ENCODE data around the gene RAB6A.

Gene RAB6A

DNA sequence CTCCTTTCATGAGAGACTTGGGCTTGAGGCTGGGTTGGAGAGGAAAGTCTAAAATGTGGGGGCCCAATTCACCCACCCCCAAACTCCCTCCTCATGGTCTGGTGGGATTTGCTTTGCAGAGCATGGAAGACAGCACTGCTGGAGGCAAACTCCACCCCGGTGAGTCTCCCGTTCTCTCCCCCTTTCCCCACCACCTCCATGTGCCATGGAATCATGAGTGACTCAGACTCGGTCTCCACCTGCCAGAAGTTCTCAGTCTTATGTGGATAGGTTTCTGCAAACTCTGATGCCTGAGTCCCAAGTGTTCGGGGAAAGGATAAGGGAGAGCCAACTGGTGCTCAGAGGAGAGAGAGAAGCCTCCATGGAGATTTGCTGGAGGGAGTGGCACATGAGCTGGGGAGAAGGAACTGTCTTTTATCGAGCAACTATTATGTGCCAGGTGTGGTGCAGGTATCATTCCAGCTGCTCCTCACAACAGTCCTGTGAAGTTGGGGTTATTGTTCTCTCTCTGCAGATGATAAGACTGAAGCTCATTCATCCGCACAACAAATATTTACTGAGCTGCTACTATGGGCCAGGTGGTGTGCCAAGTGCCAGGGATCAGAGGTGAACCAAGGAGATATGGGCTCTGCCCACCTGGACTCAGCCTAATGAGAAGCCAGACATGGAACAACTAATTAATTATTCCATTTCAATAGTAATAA lies 107.9 kb downstream of the RAB6A start:
- DNase-seq (ENCODE audit: low read depth) = no peak

DNA sequence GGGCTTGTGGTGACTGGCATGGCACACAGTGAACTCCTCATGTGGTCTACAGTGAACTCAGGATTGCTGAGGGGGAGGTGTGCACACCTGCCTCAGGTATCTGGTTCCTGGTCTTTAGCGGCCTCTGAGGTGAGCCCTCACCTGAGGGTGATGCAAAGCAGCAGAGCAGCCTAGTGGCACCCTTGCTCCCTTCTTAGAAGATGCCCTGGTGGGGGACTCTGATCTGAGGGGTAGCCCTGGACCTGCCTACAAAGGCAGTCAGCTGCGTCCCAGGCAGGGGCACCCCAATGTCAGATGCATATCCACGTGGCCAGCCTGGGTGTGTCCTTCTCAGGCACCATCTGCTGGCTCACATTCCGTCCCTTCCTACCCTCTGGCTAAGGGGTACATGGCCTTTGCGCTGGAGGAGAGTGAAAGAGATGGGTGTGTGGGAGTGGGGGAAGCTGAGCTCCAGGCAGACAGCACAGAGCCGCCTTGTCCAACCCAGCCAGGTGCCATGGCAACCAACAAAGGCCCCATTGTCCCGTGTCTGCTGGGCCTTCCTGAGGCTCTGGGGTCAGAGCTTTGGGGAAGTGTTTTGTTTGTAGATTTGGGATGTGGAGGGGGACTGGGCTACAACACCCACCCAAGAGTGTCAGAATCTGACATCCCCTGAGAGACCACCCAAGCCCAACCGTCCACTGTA lies 108.7 kb downstream of the RAB6A start:
- no peak for DNase-seq (ENCODE audit: low read depth)

DNA sequence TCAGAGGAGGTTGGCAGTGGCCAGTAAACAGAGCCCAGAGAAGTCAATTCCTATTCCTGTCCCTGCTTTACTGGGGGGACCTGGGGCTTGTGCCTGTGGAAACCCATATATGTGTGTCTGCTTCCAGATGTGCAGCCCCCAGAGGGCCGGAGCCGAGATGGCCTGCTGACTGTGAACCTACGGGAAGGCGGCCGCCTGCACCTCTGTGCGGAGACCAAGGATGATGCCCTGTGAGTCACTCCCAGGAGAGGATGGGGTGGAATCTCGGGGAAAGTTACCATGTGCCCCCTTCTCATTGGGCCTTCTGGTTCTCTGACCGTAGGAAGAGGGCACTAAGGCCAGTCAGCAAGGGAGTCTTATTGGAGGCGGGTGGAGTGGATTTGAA lies 109.2 kb downstream of the RAB6A start:
- DNase-seq (ENCODE audit: low read depth) = no peak

DNA sequence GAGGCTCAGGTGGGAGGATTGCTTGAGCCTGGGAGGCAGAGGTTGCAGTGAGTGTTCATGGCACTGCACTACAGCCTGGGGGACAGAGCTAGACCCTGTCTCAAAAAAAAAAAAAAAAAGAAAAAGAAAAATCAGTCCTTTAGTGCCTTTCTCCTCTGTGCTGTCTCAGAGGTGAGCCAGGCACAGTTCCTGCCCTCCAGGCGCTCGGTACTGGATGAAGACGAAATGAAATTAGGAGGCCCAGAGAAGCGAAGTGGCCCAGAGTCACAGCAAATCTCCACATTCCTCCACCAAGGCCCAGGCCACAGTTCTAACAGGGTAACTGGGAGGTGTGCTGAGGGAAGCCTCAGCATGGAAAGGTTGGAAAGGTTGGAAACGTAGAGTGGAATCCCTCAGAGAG lies 109.6 kb downstream of the RAB6A start:
- no peak for DNase-seq (ENCODE audit: low read depth)

DNA sequence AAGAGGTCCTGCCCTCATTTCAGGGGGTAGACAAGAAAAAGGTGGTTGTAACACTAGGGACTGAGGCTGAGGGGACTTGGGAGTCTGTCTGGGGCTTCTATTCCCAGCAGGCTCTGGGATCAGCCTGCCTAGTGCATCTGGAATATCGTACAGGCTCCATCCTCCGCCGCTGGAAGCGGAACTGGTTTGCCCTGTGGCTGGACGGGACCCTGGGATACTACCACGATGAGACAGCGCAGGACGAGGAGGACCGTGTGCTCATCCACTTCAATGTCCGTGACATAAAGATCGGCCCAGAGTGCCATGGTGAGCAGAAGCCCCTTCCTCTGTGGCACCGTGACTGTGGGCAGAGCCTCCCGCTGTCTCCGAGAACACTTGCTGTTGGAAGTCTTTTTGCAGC lies 110.5 kb downstream of the RAB6A start:
- no peak for DNase-seq (ENCODE audit: low read depth)

DNA sequence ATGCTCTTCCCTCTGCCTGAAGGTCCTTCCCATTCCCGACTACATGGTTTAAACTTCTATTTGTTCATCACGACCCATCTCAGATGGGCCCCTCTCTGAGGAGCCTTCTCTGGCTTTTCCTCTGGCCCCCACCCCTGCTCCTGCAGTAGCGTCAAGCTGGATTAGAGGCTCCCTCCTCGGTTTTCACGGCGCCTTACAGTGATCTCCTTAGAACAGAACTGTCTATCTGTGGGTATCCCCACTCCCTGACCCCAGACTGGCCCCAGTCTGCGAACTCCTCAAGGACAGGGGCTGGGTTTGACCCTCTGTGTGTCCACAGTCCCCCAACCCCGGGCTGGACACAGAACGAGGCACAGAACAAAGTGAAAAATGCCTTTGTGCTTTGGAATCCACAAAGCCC lies 111.7 kb downstream of the RAB6A start:
- DNase-seq (ENCODE audit: low read depth) = no peak

DNA sequence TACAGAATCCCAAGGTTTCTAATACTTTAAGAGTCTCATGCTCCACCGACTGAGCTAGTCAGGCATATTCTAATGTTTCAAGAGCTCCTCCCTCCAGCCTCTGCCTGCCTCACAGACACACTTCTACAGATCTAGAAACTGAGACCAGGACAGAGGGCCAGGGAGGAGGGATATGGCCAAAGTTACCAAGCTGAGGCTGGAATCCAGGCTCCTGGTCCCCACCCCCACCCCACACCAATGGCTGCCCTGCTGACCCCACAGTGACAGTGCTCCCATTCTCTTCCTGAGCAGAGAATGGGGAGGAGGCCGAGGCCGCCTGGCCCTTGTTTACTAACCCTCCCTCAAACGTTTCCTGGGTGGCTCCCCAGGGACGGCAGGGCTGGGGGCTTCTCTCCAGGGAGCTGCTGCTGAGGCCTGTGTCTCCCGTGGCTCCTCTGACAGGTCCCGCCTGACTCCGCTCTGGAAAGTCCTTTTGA lies 112.3 kb downstream of the RAB6A start:
- DNase-seq (ENCODE audit: low read depth) = no peak

DNA sequence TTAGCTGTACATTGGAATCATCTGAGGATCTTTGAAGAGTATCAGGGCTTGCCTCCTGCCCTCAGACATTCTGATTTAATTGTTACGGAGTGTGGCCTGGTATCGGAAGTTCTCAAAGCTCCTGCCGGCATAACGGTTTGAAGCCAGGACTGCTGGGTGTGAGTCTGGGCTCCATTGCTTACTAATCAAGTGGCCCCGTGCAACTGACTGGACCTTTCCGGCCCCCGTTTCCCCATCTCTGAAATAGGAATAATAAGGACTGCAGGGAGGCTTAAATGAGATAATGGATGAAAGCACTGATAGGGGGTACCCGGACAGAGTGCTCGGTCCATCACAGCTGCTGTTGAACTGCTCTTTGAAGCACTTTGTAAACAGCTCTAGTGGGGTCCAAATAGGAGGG lies 112.8 kb downstream of the RAB6A start:
- no peak for DNase-seq (ENCODE audit: low read depth)

DNA sequence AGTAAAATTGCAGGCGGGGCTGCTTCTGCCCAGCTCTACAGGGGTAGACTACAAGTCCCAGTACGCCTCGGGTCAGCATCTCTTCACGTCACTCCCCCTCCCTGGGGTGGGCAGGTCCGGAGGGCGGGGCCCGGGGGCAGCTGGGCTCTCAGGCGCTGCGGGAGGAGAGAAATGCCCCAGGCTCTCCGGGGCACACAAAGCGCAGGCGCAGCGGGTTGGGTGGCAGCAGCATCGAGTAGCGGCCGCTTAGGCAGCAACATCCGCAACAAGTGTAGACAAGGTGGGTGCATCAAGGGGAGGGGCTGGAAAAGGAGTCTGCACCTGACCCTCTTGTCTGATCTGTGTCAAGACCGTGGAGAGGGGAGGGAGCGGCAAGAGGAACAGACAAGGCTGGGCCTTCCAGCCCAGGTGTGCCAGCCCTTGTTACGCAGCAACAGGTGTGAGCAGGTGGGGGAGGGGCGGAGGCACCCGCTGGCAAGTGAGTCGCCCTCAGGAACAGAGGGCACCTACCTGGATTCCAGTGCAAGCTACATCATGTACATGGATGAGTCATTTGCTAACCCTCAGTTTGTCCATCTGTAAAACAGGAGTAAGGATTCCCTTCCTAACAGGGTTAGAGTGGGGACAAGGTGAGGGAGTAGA lies 113.3 kb downstream of the RAB6A start:
- DNase-seq (ENCODE audit: low read depth) = peak; percentile 32

DNA sequence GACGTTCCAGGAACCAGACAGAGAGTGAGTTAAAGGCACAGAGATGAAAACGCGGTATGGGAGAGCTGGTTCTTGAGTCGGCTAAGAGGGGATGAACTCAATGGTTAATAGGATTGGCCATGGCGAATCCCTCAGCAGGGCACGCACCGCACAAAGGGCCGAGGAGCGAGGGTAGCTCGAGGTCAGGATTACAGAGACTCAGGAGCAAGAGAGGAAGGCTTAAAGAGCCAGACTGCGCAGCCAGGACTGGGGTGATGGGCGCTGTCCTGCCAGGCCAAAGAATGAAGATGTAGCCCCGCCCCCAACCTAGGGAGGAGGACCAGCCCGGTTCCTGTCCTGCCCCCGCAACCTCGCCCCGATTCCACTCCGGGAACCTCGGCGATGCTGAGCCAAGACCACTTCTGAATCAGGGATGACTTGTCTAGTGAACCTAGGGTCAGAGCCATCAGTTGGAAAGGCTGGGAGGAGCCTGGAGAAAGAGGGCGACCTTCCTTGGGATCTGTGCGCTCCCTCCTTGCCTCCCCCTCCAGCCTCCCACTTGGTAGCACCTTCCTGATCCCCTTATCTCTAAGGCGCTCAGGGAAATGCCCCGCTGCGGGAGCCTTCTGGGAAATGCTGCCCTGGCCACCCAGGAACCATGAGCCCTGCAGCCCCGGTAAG lies 114.8 kb downstream of the RAB6A start, which contains the start of gene PLEKHB1:
PLEKHB1 (plus strand) TSS at position 610 of the 660 bp plus-strand sequence; CDS start at position 638, 28 bp downstream.
- no peak for DNase-seq (ENCODE audit: low read depth)

DNA sequence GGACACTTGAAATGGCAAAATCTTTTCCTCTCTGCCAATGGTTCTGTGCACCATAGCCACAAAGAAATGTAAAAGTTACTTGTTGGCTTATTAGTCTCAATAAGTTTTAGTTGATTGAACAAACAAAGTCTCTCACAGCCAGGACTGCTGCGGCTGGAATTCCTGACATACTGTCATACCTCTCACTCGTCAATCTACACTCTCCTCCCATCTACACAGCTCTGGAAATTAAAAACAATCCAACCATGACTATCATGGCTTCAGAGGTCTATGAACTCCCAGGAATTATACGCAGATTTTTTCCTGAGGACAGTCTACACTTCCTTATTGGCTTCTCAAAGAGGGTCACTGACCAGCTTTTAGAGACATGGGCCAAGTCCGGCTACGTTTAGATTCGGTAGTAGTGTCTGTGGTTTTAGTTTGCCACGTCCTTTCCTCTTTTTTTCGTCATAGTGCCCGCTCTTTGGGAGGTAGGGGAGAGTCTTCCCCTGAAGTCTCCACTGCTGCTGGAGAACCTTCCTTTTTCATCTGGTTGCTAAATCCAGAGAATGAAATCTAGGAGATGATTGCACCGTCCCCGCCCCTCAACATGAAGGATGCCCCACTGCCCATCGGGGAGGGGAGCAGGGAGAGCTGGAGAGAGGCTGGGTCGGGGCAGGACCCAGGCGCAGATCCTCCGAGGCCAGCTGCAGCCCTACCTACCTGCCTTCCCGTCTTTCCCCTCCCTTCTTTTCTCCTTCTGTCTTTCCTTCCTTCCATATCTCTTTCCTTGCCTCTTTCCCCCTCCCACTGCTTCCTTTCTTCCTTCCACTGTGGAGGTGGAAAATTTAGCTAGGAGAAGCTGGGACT lies 115.5 kb downstream of the RAB6A start:
- no peak for DNase-seq (ENCODE audit: low read depth)

DNA sequence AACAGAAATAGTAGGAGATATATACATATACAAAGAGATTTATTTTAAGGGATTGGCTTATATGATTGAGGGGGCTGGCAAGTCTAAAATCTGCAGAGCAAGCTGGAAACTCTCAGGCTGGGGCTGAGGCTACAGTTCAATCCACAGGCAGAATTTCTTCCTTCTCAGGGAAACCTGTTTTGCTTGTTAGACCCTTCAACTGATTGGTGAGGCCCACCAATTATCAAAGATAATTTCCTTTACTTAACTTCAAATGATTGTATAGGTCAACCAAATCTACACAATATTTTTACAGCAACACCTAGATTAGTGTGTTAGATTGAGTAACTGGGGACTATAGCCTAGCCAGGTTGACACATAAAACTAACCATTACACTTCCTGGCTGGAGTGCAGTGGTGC lies 119.2 kb downstream of the RAB6A start:
- DNase-seq (ENCODE audit: low read depth) = no peak

DNA sequence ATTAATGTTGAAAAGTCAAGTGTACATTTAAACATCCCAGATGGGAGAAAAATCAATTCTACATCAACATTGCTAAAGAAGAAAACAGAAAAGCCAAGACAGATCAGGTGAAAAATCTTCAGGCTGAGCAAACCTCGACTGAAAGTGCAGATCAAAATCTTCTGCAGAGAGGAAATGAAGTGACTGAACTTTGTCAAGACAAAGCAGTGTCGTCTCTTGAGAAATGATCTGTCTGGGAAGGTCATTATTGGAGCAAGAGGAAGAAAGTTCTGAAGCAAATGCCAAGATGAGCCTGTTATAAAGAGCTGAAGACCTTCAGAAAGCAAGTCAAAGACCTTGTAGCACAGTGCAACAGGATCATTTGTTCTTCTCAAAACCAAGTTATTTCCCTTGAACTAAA lies 120.3 kb downstream of the RAB6A start:
- no peak for DNase-seq (ENCODE audit: low read depth)

DNA sequence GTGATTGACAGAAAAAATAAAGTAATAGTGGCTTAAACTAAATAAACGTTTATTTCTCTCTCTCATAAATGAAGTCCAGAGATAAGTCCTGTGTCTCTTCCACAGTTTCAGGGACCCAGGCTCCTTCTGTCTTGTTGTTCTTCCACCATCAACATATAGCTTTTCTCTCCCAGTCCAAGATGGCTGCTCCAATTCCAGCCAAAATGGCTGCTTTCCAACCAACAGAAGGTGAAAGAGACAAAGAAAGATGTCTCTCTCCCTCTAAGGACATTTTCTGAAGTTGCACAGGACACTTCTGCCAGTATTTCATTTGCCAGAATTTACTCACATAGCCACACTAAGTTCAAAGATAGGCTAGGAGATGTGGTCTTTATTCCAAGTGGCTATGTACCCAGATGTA lies 123.9 kb downstream of the RAB6A start:
- DNase-seq (ENCODE audit: low read depth) = no peak

DNA sequence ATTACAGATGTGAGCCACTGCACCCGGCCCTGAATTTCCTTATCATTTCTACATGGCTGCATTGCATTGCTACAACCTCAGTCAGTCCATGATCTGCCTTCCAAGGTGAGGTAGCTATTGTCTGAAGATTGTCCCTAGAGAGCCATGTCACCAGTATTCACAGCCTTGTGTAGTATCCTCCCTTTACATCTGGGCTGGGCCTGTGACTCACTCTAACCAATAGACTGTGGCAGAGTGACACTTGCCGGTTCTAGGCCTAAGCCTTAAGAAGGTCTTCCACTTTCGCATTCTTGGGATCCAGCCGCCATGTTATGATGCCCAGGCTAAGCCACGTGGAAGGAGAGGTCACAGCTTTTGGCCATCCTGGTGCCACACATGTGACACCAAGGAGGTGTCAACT lies 124.6 kb downstream of the RAB6A start:
- no peak for DNase-seq (ENCODE audit: low read depth)

DNA sequence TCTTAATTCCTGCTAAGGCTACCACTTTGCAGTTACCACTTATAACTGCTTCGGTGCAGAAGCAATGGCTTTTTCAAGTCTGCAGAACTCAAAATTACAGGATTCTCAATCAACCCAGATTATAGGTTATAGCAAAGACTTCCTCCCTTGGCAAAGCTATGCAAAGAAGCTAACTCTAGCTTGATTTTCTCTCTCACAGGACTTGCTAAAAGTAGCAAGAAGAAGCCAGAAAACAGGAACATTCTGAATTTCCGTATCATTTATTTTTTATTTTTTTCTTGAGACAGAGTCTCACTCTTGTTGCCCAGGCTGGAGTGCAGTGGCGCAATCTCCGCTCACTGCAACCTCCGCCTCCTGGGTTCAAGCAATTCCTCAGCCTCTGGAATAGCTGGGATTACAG lies 125.2 kb downstream of the RAB6A start:
- DNase-seq (ENCODE audit: low read depth) = no peak

DNA sequence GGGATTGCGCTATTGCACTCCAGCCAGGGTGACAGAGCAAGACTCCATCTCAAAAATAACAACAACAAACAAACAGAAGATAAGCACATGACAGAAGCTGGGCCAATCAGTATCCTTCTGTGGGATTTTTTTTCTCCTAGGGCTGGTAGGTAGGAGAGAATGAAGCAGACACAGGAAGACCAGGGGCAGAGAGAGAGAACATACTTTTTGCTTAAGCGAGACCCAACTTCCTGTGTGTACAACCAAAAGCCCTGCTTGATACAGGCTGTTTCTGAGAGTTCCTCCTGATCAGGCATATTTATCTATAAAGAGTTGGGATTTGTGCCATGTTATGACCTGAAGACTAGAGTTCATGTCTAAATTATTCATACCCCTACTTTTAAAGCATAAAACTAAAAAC lies 126.9 kb downstream of the RAB6A start:
- no peak for DNase-seq (ENCODE audit: low read depth)

DNA sequence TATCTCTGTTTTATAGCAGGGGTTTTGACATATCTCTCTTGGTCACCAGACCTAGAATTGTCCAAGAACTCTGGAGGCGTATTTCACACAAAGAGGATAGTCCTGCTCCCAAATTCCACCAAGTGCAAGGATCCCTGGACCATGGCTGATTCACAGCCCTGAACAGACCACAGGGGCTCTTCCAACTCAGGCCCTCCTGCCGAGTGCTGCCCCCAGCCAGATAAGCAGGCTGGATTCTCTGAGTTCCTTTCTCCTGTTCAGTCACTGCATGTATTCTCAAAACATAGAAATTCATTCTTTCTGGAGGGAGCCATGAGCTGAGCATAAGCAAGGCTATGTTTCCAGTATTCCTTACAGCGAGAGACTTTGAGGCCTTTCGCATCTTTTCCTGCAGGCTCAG lies 127.9 kb downstream of the RAB6A start:
- DNase-seq (ENCODE audit: low read depth) = no peak

DNA sequence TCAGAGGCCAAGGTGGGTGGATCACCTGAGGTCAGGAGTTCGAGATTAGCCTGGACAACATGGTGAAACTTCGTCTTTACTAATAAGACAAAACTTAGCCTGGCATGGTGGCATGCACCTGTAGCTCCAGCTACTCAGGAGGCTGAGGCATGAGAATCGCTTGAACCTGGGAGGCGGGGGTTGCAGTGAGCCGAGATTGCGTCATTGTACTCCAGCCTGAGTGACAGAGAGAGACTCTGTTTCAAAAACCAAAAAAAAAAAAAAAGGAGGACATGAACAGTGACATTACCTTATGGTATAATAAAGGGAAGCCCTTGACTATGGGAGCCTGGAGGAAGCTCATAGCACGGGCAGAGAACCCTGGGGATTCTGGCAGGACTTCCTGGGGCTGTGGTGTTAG lies 131.0 kb downstream of the RAB6A start:
- DNase-seq (ENCODE audit: low read depth) = no peak

DNA sequence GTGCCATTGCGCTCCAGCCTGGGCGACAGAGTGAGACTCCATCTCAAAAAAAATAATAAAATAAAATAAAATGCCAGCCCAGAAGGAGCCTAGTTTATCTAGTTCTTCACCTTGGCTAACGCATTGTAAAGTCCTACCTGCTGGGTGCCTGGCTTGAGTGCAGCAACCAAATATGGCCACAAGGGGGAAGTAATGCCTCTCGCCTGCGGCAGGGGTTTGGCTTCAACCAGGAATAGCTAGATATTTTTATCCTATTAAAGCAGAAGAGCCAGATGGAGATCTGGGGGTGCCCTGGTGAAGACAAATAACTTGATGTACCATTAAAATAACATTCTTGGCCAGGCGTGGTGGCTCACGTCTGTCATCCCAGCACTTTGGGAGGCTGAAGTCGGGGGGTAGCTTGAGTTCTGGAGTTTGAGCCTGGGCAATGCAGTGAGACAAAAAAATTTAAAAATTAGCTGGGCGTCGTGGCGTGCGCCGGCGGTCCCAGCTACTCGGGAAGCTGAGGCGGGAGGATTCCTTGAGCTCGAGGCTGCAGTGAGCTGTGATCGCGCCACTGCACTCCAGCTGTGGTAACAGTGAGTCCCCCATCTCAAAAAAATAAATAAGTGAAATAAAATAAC lies 135.1 kb downstream of the RAB6A start:
- DNase-seq (ENCODE audit: low read depth) = no peak

Measured in GM04503 (cell line).